ENCODE results near the gene DLG3. TPM values are rescaled to one million over a fixed set of nuclear protein-coding genes. Genes with fewer than 3 reads are reported as not detected.

The DLG3 gene
- total and polyA plus RNA-seq, 2 of the 8 experiments (the other 6 are each of a cell fraction or from before 2014, with no cell fraction given): 29.2 to 63.8 TPM

DNA sequence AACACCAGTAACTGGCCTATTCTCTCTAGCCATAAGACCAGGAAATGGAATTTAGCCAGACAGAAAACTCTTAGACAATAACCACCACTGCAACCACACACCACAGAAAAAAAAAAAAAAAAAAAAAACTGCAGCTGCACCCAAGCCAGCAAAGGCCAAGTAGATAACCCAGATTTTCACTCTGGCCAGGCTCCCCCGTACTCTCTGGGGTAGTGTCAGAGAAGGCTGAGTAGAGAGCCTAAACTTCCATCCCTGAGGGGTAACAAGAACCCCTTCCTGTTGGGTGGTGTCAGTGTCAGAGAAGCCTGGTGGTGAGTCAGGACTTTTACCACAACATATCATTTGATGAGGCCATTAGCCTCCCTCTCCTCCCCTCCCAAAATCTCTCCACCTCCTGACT is 5.6 kb upstream of the DLG3 start:
- CTCF ChIA-PET (ENCODE audit: partially characterized antibody): interaction anchor here (0.9 kb wide), 1 partner anchor 9 kb away, joined by 3 read pairs; no protein-coding TSS in a partner anchor
- no peak for FAIRE-seq
- POLR2A ChIA-PET (ENCODE audit: partially characterized antibody): no interaction called here

More for the DNA sequence above, 5.6 kb upstream of the DLG3 start:
- no peak overlapping the region for H3K14ac ChIP-seq (ENCODE audit: insufficient read length)
- DNase-seq (ENCODE audit: low read depth in 1 of 2, low spot score in 2 of 2): no peak
- H2BK12ac ChIP-seq (ENCODE audit: low read depth, low read length): no peak overlapping the region
- no peak overlapping the region for H2AK5ac ChIP-seq (ENCODE audit: low read depth, low read length)
- TF ChIP-seq EP300 (IDR thresholded peaks at IDR 0.05; ENCODE audit: borderline replicate concordance in 1 of 2, low read depth in 2 of 2, low read length in 2 of 2) (no peak), SRF (IDR thresholded peaks at IDR 0.05; ENCODE audit: low read depth, low read length) (no peak), KDM5A (IDR thresholded peaks at IDR 0.05; ENCODE audit: low read length) (no peak), FOSL1 (IDR thresholded peaks at IDR 0.05; ENCODE audit: insufficient read depth, low read depth, low read length) (no peak)
- H3K9me3 ChIP-seq (ENCODE audit: insufficient read depth in 2 of 2, low read depth in 1 of 2, low read length in 1 of 2): no peaks in the 10 kb centered on the region
- H3K4me2 ChIP-seq (ENCODE audit: insufficient read depth in 1 of 2, low read depth in 2 of 2, low read length in 2 of 2): no peak overlapping the region
- H3K9ac ChIP-seq (replicated peaks in 1 of 4; ENCODE audit: extremely low read depth in 1 of 4, low read depth in 3 of 4, low read length in 3 of 4): no peak overlapping the region
- H3K79me1 ChIP-seq (ENCODE audit: low read depth, low read length): no peaks in the 10 kb centered on the region
- H3K27ac ChIP-seq (ENCODE audit: low read depth, low read length): no peak overlapping the region
- no peak overlapping the region for H3K56ac ChIP-seq (replicated peaks; ENCODE audit: insufficient read length, low read depth, low read length)
- H4K91ac ChIP-seq (replicated peaks; ENCODE audit: insufficient read length, low read length): no peak overlapping the region
- H4K8ac ChIP-seq (ENCODE audit: extremely low read depth, insufficient read depth, low read length): no peak overlapping the region
- no peak overlapping the region for H4K5ac ChIP-seq (ENCODE audit: insufficient read length, low read depth, low read length)
- H3K4me1 ChIP-seq (replicated peaks in 1 of 4; ENCODE audit: control insufficient read depth in 3 of 4, insufficient read depth in 4 of 4, low read length in 3 of 4): peaks cover 0 to 6% (median 1%) of the 10 kb centered on the region in 4 experiments; a peak in 4 of 7 replicates
- WGBS, 2 experiments (ENCODE audit: extremely low coverage in 1 of 2, insufficient coverage in 1 of 2, insufficient read length in 1 of 2, insufficient replicate concordance in 2 of 2, low coverage in 1 of 2, low lambda C conversion rate in 2 of 2, missing lambda C conversion rate in 1 of 2): no CpG with 5 or more reads among the region's 1 CpG
- H4K20me1 ChIP-seq (replicated peaks in 1 of 2; ENCODE audit: control insufficient read depth in 1 of 2, insufficient read depth in 2 of 2, low read length in 2 of 2): no peaks in the 10 kb centered on the region
- H3K27me3 ChIP-seq (replicated peaks in 1 of 4; ENCODE audit: control insufficient read depth in 3 of 4, extremely low read depth in 1 of 4, insufficient read depth in 3 of 4, low read length in 3 of 4): no peaks in the 10 kb centered on the region
- no peak overlapping the region for H3K23ac ChIP-seq (ENCODE audit: insufficient read length)
- no peaks in the 10 kb centered on the region for H3K79me2 ChIP-seq (ENCODE audit: control insufficient read depth in 1 of 2, insufficient read depth in 2 of 2, low read length in 2 of 2)
- no peak overlapping the region for H3K18ac ChIP-seq (ENCODE audit: extremely low read depth, low read length)
- no peaks in the 10 kb centered on the region for H3K36me3 ChIP-seq (ENCODE audit: control insufficient read depth in 2 of 4, insufficient read depth in 4 of 4, low read length in 3 of 4)
- no peak overlapping the region for H2BK5ac ChIP-seq (ENCODE audit: low read depth, low read length)
- H3K4me3 ChIP-seq (ENCODE audit: extremely low read depth in 1 of 4, insufficient read depth in 2 of 4, low read depth in 3 of 4, low read length in 4 of 4): no peak overlapping the region
- H2AFZ ChIP-seq (ENCODE audit: low read length): no peak overlapping the region
- H3K4ac ChIP-seq (replicated peaks; ENCODE audit: insufficient read length, low read depth, low read length): no peak overlapping the region
- no peak overlapping the region for H2BK15ac ChIP-seq (ENCODE audit: low read length)
- H3K23me2 ChIP-seq (ENCODE audit: low read depth, low read length): no peaks in the 10 kb centered on the region; the same call in 1 of the 2 replicates
- no peak overlapping the region for H2BK20ac ChIP-seq (ENCODE audit: low read length)
- no peak overlapping the region for H2BK120ac ChIP-seq (replicated peaks; ENCODE audit: low read depth, low read length)
